HG03378 (cell line): Measurements from ENCODE around the gene PIAS1.
"Not testable (repeated sequence)": the region's sequence is repeated elsewhere in the genome, so short reads cannot be mapped to it uniquely, and the experiment has no call there.

Experiments used
- ATAC-seq: cut with Tn5 transposase; IDR thresholded peaks from one replicate; pipeline ENCODE4 v1.9.1; 2021; ENCODE audit warnings: mild to moderate bottlenecking, moderate library complexity; ENCODE audit not compliant: unreplicated experiment

PIAS1 gene

DNA sequence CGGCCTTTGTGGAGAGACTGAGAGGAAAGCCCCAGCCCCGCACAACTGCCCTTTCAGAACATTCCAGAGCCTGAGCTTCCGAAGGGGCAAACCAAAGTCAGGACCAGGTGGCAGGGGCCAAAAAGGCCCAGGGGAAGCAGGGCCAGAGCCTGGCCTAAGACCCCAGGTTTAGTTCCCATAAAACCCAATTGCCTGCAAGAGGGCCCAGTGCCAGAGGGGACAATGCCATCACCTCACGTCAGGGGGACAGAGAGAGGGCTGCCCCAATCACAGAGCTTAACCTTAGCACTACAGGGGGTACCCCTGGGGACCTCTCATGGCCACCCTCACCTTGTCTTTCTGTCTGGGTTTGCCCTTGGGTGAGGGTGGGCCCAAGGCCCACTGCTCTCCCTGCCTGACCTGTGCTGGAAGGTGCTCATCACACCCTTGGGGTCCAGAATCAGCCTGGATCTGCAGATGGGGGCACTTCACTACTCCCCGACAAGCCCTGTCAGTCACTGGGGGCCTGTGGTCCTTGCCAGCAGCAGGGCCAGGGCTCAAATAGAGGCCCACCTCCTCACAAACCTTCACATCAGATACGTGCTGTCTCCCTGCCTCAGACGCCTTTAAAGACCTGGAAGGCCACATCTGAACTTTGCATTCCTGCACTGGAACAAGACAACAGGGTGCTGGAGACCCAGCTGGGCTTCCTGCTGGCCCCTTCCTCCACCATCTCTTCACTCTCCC, 147.2 kb downstream of the PIAS1 start:
- ATAC-seq: no peak

DNA sequence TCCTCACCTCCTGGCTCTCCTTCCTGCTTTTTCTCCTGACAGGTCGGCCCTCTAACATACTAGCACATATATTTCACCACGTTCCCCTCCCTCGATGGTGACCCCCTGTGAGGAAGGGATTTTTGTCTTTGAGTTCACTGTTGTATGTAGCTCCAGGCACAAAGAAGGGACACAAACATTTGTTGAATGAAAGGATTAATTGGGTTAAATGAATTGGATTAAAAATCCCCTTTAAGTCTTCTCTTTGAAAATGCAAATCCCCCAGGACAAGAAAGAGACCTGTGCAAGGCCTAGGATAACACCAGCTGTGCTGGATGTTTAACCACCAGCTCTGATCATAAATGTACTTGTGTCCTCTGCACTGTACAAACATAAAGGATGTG, 147.8 kb downstream of the PIAS1 start:
- ATAC-seq: no peak

DNA sequence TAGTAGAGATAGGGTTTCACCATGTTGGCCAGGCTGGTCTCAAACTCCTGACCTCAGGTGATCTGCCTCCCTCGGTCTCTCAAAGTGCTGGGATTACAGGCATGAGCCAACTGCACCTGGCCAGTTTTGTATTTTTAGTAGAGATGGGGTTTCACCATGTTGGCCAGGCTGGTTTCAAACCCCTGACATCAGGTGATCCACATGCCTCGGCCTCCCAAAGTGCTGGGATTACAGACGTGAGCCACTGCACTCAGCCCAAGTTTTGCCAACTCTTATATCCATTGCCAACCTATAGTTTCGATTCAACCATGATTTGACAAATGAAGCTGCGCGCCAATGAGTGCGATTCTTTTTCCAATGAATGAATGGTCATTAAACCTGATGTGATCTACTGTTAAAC, 148.9 kb downstream of the PIAS1 start:
- ATAC-seq: not testable (repeated sequence)

DNA sequence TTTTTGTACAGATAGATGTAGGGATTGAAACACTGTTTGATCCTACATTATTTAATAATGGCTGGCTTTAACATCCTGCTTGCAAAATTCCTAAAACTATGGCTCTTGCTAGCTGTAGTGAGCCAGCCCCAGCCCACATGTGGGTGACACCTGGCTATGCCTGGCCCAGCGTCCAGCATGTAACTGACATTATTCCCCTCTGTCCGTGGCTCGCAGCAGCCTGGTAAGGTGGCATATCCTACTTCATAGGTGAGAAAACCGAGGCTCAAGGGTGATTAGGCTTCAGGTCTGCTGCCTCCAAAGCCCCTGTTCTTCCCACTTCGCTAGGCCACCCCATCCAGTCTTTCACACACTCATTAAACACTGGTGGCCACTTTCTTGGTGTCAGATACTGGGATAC, 149.4 kb downstream of the PIAS1 start:
- no peak for ATAC-seq

DNA sequence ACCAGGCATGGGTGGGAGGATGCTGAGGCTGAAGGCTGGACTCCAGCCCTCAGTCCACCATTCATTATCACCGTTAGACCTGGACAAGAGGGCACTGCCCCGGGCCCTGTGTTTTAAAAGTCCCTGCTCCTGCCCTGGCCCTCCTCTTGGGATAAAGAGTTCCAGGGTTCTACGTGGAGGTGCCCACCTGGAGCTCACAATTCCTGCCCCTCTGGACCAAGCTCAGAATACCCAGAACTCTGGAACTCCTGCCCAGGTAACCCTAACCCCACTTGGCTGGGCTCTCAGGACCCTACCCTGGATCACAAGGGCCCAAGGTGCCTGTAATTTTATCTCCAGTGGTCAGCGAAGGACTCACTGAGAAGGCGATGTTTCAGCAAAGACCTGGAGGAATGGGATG, 149.8 kb downstream of the PIAS1 start:
- no peak for ATAC-seq

DNA sequence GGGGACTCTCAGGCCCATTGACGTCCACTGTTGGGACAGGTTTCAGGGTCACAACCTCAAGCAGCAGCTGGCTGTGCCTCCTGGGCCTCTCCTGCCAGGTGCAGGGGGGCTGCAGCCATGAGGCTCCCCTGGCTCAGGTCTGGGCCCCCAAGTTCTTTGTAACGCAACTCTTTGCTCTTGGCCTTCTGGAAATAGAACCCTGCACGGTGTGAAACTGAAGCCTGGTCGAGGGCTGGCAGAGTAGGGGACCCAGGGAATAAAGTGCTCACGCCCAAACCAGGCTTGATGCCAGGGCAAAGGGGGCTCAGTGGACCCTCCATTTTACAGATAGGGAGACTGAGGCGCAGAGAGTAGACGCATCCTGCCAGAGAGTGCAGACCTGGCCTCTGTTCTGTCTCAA, 150.2 kb downstream of the PIAS1 start:
- ATAC-seq: no peak

DNA sequence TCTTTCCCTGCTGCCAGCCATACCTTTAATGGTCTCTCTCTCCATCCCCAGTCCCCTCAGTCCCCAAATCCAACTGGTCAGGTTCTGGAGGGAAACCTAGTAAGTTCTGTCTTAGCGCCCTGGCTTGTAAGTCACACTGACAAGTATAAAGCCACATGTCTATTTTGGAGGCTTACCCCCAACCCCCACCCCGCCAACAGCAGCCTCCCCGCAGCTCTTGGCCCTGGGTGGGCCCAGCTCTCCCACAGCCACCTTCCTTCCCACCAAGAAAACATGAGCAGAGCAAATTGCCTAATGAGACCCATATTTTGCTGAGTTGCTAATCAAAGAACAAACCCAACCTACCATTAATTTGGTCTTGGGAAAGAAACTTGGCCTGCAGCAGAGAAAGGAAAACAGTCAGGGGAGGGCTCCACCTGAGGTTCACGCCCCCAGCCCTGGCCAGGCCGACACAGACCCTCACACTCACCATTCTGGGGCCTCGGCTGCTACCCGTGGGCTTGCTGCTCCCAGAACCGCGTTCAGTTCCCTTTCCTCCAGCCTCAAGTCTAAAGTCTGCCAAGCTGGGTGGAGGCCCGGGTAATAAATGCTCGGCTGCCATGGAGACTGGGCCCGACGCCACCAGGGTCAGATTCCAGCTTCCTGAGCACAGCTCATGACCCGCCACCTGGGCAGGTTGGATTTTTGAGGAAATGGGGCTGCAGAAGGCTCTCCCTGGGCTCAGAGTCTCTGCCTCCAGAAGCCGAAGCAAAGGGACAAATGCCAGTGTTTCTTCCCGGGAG, 150.9 kb downstream of the PIAS1 start, which contains the start of gene CALML4:
Gene CALML4, minus strand, starts transcription at position 557 of the 782 bp plus-strand sequence. Its CDS starts 85 bp downstream, at position 472.
- no peak for ATAC-seq

DNA sequence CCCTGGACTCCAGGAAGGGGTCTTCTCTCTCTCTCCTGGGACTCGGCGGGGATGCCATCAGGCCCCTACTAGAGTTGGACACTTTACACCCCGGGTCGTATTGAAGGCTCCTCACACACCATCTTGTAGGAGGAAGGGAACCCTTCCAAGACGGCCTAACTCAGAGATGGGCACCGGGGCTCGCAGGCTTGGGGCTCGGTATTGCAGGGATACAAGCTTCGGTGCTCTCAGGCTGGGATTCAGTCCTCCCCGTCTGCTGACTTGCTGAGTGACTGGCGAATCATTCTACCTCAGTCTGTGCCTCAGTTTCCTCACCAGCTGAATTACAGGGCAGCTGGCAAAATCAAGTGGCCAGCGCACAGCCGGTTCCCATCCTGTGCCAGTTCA, 151.4 kb downstream of the PIAS1 start:
- no peak for ATAC-seq

DNA sequence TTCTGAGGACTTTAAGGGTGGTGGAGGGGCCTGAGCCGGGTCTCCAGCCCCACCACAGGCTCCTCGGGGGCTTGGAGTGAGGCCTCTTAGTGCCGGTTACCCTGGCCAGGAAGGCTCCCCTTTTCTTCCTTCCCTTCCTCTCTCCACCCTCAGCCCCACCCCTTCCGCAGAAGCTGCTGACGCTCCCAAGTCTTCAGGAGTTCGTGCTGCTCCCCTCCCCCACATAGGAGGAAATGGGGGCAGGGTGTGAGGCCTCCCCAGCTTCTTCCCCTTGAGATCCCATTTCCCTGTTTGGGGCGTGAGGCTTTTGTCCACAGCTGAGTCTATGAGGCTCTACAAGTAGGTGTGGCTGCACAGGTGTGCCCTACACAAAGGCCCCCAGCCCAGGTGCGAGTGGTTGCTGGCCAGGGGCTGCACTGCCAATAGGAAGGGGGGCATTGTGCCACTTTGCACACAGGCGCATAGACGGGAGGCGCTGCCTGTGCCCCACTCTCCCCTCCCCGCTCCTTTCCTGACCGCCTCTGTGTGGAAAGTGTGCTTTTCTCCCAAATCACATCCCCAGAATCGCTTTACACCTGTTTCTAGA, 151.9 kb downstream of the PIAS1 start:
- no peak for ATAC-seq

DNA sequence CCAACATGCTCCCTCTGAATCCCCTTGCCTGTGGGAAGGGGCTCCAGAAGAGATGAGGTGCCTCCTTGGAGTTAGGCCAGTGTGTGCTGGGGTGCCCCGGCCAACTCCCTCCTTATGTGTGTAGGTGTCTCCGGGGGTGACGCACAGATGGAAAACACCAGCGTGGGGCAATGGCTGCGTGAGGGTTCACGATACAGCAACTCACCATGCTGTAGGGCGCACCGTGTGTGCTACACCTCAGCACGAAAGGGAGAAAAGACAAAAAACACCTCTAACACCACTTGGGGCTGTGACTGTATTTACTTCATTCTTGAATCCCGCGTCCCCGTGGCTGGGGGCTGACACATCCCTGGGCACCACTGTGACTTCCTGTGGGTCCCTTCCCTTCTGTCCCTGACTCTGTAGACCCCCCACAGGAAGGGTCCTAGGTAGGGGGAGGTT, 152.6 kb downstream of the PIAS1 start:
- no peak for ATAC-seq

DNA sequence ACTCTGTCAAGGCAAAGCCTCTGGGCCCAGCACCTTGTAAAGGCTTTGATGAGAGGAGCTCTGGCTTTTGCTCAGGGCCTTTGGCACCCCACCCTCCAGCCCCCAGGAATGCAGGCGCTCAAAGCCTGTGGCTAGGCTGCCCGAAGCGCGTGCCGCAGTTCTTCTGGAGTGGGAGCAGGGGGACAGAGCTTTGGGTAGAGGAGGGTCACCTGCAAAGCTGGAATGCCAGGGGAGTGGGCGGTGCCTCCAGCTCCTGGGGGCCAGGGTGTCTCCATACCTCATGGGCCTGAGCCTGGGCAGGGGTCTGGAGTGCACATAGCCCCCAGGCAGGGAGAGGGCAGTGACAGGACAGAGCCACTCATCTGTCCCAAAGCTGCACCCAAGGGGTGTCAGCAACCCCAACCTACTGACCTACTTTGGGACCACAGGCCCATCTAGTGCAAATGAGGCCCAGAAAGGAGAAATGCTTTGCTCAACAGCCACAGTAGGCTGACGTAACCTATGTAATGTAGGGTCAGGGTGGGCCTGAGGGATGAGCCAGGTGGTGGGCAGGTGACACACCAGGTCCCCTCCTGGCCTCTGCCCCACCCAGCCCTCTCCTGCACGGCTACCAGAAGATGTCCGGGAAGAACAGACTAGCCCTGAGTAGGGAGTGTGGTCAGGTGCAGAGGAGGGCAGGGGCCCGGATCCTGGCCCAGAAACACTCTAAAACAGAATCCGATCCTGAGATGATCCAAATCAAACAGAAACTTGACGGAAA, 153.2 kb downstream of the PIAS1 start:
- no peak for ATAC-seq

DNA sequence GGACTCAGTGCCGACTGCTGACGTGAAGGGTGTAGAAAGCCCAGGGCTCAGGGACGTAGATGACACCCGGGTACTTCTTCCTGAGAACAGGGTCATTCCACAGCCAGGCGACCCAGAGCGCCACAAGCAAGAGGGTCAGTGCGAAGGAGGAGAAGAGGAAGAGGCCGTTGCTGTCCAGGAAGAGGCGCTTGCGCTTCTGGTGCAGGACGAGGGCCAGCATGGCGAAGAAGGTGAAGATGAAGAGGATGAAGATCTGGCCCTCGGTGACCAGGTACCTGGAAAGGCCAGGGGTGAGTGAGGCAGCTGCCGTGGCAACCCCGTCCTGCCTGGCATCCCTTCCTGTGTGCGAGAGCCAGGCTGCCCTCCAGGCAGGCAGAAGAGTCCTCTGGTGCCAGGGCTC, 154.0 kb downstream of the PIAS1 start:
- no peak for ATAC-seq

DNA sequence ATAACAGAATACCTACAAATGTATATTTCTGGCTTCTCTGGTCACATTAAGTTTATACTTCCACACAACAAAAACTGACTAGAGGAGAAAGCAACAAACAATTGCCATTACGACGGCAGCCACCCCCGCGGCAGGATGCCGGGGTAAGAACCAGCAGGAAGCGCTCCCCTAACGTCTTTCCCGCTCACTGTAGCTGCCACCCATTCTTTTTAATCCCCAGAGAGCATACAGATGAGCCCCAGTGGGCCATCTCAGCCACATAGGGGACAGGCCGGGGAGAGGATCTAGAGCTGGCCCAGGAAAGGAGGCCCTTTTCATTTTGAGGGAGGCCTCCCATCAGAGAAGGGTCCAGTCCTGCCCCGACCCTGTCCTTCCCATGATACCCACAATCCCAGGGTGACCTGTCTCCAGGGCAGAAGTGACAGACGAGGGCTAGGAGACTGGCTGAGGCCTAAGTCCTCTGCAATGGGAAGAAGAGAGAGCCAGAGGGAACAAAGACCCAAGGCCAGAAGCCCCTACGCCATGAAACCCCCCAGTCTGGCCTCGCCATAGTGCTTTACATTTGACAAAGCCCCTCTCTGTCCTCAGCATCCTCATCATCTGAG, 154.6 kb downstream of the PIAS1 start:
- ATAC-seq: no peak

DNA sequence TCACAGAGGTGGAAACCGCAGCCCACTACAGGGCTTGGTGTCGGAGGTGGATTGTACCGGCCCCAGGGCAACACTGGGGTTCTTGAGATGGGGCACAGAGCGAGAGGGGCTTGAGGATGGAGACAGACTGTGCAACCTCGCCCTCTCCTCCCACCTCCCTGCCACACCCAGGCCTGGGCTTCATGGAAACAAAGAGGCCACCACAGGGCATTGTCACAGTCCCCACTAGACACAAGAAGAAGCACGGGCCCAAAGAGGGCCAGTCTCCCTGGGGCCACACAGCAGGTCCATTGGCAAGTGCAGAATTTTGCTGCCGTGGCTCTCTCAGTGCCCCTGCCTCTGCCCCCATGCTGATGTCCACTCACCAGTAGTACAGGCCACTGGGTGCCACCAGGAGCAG, 155.2 kb downstream of the PIAS1 start:
- no peak for ATAC-seq

DNA sequence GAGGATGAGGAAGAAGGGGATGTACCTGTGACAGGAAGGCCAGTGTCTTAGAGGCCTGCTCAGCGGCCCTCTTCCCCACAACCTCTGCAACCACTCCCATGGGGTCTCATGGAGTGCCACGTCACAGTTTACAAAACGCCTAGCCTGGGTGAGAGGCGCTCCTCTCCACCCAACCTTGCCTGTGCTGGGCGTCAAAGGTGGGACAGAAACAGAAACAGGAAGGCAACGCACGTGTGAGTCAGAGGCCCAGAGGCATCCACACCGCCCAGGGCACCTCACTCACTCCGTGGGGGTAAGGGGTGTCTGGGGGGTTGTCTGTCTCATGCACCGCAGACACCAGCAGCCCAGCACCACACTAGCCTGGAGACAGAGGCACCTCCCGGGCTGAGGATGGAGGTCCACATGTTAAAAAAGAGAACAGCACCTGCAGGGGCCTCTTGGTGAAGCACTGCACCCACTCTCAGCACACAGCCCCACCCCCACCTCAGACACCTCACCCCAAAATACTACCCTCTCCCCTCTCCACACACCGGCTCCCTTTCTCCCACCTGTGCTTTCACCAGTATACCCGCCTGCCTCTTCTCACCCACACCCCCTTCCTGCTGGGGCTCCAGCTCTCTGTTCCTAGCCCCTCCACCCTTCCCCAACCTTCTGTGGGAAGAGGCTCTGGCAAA, 155.8 kb downstream of the PIAS1 start:
- peak; percentile 64 for ATAC-seq

DNA sequence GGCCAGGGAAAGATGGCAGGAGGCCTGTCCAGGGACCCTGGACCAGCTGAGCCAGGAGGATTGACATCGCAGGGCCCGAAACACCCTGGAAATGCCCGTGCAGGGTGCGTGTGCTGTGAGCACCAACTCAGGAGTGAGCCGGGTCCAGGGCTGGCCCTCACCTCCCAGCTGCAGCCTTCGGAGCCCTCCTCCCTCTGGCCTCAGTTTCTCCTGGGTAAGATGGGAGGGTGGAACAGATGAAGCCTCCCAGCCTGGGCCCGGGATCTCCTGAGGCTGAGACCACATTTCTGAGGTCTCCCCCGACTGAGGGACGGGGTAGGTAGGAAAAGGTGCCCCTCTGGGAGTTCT, 156.3 kb downstream of the PIAS1 start:
- no peak for ATAC-seq

DNA sequence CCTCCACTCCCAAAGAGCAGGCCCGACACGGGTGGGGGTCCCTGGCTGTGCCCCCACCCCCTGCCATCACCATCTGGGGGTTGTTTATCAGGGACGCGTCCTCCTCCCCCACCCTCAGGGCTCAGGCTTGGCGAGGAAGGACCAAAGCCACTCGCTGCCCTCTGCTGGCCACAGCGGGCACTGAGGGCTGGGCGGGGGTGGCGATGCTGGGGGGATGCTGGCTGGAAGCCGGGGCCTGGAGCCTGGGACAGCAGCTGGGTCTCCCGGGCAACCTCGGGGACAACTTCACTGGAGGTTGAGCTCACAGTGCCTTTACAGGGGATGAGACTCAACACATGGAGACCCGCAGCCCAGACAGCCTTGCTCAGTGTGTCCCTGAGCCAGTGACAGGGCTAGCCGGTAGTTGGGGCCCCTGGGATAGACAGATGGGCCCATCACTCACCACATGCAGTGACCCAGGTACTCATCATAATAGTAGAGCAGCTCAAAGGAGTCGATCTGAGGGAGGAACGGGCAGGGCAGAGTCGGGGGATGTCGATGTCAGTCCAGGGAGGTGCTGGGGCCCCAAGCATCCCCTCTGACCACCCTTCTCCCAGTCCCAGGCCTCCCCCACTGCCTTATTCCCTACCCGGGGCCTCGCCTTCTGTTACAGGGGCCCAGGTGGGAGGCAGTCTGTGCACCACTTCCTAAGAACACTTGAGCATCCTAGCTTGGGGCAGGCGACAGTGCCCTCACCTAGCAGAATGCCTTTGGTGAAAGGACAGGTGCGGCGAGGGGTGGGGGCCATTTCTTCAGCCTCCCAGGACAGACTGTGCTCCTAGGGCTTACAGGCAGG, 156.9 kb downstream of the PIAS1 start:
- ATAC-seq: no peak

DNA sequence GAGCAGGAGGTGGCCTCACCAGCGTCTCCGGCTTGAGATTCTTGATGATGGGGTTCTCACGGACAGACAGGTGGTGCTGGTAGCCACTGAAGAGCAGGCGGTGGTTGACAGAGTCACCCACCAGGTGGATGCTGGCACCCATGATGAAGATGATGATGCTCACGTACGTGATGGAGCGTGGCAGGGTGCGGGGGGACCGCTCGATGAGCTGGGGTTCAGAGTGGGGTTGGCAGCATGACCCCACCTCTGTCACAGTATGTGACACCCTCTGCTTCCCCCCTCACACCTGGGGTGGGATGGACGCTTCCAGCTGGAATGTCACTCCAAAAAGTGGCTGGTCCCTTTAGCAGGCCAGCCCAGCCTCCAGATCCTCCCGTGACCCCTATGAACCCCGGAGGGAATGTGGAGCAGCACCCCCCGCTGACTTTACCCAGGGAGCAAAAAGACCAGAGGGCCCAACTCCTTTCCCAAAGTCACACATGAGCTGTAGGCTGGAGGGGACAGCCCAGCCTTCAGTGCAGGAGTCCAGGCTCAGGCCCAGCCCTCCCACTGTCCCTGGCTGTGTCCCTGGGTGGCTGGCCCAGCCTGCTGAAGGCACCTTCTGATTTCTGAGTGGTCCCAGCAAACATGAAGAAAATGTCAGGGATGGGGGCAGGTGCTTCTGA, 157.7 kb downstream of the PIAS1 start:
- ATAC-seq: no peak

DNA sequence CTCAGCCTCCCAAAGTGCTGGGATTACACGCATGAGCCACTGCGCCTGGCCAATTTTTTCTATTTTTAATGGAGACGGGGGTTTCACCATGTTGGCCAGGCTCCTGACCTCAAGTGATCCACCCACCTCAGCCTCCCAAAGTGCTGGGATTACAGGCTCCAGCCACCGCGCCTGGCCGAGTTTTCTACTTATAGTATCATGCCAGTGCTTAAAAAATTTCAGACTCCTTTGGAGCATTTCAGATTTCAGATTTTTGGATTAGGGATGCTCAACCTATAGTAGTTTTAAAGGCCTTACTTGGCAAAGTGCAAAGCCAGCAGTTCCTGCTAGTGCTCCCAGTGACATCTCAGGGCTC, 159.4 kb downstream of the PIAS1 start:
- ATAC-seq: not testable (repeated sequence)
